Hematopoietic multipotent progenitor cell treated with erythropoietin and hydrocortisone succinate and interleukin-3 and kit ligand, for 4 days (in vitro differentiated cells): ENCODE results near the gene CBX7.
A peak's percentile ranks its signal among the peaks of the same experiment; 100 is the strongest.

Source experiments
- DNase-seq: peaks from one replicate; pipeline ENCODE4 v3.0.0-alpha.2; 2015

CBX7 gene

DNA sequence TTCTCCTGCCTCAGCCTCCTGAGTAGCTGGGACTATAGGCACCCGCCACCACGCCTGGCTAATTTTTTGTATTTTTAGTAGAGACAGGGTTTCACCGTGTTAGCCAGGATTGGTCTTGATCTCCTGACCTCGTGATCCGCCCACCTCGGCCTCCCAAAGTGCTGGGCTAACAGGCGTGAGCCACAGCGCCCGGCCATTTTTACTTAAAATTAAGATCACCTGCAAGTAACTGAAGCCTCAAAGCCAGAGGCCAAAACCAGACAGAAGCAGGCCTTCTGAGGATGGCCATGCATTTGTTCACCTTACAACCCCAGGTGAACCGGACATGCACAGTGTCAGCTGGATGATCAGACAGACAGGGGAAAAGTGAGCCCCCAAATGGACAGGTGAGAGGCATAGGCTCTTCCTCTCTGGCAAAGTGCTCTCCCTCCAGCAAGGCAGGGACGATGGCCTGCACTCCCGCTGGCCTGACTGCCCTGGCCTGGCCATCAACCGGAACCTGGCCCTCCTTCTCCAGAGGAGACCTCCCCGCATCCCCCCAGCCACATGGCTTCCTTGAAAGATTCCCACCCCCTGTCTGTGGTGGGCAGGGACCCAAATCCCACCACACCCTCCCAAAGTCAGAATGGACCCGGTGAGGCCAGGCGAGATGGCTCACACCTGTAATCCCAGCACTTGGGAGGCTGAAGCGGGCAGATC is 29.6 kb downstream of the CBX7 start:
- DNase-seq, result no peak

DNA sequence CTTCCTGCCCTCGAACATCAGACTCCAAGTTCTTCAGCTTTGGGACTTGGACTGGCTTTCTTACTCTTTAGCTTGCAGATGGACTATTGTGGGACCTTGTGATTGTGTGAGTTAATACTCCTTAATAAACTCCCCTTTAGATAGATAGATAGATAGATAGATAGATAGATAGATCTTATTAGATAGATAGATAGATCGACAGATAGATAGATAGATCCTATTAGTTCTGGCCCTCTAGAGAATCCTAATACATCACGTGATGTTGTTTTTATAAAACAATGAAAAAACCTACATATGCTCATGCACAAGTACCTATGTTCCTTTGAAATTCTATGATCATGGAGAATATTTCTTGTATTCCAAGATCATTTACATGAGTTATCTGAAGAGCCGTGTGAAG is 31.5 kb downstream of the CBX7 start:
- no peak for DNase-seq

DNA sequence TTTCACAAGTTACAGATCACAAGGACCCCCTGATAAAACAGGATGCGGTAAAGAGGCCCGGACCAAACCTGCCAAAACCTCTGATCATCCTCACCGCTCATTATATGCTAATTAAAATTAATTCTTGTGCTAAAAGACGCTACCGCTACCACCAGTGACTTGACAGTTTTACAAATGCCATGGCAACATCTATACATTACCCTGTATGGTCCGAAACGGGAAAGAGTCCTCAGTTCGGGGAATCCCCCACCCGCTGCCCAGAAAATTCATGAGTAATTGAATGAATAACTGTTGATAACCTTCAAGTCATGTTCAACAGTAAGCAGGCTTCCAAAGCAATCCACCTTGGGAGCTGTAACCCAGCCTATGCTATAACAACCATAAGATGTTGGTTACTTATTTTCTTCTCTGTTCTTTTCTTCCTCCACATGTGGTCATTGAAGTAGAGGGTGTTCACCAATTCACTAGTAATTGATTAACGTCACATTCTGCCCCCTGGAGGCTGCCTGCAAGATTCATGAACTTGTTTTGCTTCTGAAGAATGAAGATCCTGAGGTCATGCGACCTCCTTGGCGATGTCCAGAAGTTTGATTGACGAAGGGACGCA is 34.8 kb downstream of the CBX7 start:
- DNase-seq, result peak; percentile 80

DNA sequence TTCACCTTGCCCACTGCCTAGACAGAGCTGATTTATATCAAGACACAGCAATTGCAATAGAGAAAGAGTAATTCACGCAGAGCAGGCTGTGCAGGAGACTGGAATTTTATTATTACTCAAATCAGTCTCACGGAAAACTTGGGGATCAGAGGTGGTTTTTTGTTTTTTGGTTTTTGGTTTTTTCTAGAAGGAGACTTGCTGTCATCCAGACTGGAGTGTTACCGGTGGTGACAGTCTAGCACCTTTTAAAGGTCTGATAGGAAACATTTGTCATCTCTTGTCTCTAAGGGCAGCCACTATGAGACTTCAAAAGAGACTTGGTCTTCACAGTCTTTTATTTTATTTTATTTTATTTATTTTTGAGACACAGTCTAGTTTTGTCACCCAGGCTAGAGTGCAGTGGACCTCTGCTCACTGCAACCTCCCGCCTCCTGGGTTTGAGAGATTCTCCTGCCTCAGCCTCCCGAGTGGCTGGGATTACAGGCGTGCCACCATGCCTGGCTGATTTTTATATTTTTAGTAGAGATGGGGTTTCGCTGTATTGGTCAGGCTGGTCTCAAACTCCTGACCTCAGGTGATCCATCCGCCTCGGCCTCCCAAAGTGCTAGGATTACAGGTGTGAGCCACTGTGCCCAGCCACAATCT is 36.4 kb downstream of the CBX7 start:
- DNase-seq, result no peak

DNA sequence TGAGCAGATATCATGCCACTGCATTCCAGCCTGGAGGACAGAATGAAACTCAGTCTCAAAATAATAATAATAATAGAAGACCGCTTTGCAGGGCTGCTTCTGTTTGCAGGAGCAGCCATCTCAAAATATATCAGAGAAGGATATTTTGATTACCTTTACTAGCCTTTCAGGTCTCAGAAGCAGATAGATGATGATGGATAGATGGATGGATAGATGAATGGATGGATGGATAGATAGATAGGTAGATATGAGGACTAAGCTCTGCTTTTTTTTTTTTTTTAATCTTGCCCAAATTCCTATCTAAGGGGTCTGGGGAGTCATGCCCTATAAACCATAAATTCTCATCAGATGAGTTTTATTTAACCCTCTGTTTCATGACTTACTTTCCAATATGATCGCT is 36.9 kb downstream of the CBX7 start:
- DNase-seq, result no peak

DNA sequence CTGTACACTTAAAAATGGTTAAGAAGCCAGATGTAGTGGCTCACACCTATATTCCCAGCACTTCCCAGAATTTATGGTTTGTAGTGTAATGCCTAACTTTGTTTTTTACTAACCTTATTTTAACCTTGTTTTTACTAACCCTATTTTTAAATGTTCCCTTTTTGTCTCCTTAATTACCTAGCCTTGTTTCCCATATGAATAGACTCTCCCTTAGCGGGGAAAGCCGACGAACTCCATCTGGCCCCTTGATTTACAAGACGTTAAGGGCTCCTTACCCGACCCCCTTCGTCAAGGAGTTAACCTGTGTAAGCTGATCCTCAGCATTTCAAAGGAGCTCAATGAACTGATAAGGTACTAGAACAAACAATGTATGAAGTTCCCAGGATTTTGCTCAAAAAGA is 38.4 kb downstream of the CBX7 start:
- no peak for DNase-seq

DNA sequence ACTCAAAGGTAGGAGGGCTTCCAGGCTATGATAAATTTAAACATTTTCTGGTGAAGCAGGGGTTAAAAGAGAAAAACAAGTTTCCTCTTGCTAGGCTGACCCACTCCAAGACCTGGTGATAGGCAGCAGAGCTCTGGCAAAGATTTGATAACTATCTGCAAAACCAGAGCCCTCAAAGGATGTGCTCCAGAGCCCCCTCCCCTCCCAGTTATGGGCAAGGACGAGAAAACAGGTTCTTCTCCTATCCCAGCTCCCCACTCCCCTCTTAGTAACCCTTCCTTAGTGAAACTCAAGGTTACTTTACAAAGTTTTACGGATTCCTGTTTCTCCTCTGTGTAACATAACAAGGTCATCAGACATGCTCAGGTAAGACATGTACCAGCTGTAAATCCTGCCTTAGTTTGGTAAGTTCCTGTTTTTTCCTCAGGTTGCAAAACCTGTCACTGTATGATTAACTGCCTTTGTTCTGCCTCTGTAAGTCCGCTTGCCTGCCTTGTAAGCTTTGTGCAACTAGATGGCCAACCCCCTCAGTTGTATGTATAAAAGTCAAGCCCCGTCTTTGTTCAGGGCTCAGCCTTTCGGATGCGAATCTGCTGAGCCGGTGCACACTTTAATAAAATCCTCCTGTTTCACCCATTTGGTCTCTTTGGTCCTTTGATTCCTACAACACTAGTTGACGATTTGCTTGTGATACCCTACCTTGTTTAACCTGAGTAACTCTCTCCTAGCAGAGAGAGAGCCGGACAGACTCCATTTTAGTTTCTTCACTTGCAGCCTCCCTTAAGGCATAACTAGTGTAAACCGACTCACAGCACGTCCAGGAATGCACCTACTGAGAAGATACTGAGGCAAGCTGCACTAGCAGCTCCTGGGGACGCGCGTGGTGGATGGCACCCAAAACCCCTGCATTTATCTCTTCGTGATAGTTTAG is 41.6 kb downstream of the CBX7 start:
- peak; percentile 66 for DNase-seq

DNA sequence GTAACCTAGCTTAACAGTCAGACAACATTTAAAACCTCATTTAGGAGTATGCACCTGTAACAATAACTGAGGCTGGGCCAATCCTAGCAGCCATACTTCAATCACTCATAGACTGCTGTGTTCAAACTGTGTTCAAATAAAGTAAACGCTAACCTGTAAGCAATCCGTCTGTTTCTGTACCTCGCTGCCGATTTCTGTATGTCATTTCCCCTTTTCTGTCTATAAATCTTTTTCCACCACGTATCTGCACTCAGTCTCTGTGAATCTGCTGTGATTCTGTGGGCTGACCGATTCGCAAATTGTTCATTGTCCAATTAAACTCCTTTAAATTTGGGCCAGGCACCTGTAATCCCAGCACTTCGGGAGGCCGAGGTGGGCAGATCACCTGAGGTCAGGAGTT is 43.1 kb downstream of the CBX7 start:
- DNase-seq, result peak; percentile 25

DNA sequence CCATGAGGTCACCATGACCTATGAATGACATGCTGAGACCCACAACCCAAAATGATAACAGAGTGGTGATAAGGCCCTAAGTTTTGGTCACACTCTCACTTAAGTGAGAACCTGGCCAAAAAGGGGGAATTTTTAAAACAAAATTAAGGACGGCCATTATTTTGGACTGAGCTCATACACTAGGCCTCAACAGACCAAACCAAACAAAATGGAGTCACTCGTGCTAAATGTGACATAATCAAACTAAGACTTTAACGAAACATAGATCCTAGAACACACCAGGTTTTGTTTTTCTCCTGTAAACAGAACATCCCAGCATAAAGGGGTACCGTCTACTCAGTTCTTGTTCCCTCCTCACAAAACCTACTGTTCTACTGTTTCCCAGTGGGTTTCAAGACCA is 44.0 kb downstream of the CBX7 start:
- no peak for DNase-seq

DNA sequence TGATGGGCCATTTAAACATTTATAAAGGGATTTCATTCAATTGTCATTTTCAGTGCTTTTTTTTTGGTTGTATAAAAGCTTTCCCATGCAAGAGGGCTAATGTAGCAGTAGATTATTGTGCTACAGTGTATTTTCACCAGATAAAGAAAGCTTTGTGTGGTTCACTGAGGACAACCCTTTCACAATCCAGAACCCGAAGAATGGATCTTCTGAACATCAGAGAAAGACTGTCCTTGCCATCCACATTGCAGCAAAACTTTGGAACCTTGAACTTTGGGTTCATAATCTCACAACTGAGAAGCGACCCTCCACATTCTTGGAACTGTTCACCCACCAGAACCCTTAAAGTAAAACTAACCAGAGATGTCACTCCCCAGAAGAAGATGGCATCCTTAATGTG is 46.2 kb downstream of the CBX7 start:
- no peak for DNase-seq

DNA sequence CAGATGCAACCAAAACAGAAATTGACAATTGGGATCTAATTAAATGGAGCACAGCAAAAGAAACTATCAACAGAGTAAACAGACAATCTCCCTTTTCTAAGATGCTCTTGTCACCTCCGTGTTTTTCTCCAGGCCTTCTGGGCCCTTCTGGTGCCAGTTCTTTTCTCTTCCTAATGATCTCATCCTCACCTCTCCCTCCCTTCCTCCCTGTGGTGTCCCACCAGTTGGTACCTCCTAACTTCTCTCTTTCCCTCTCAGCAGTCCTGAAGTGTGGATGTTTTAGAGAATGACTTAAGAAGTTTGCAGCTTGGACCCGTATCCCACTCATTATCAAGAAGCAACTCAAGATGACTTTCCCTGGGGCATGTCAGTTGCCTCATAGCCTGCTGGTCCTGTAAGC is 49.0 kb downstream of the CBX7 start:
- DNase-seq, result no peak

DNA sequence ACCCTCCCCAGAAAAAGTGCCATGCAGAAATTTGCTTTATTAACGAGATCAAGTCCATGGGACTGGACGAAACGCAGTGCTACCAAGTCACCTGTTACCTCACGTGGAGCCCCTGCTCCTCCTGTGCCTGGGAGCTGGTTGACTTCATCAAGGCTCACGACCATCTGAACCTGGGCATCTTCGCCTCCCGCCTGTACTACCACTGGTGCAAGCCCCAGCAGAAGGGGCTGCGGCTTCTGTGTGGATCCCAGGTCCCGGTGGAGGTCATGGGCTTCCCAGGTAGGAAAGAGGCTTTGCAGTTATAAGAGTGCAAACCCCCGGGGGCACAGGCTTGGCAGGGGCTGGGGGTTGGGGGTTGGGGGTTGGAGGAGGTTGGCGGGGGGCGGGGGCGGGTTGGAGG is 51.3 kb downstream of the CBX7 start:
- DNase-seq, result no peak

DNA sequence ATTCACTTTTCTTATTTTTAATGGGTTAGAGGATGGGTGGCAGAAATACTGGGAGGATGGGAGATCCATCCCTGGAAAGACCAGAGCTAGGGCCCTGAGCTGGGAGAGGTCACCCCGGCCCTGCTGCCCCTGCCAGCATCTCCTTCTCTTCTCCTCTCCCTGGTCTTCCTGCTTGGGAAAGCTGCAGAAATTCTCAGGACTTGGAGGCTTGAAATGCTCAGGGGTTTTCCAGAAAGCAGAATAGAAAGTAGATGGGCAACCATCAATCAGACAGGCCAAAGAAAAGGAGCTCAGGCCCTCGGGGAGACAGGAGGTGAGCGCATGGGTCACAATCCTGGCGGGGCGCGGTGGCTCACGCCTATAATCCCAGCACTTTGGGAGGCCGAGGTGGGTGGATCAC is 53.9 kb downstream of the CBX7 start:
- no peak for DNase-seq

DNA sequence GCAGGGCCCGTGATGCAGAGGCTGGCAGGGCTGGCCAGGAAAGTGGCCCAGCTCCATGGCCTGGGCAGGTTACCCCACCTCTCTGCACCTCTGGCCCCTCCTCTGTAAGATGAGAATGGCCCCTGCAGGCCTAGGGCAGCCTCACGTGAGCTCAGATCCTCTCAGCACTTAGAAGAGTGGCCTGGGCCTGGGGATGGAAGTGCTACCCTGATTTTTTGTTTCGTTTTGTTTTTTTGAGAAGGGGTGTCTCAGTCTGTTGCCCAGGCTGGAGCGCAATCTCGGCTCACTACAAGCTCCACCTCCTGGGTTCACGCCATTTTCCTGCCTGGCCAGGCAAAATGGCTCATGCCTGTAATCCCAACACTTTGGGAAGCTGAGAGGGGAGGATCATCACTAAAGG is 54.5 kb downstream of the CBX7 start:
- no peak for DNase-seq

DNA sequence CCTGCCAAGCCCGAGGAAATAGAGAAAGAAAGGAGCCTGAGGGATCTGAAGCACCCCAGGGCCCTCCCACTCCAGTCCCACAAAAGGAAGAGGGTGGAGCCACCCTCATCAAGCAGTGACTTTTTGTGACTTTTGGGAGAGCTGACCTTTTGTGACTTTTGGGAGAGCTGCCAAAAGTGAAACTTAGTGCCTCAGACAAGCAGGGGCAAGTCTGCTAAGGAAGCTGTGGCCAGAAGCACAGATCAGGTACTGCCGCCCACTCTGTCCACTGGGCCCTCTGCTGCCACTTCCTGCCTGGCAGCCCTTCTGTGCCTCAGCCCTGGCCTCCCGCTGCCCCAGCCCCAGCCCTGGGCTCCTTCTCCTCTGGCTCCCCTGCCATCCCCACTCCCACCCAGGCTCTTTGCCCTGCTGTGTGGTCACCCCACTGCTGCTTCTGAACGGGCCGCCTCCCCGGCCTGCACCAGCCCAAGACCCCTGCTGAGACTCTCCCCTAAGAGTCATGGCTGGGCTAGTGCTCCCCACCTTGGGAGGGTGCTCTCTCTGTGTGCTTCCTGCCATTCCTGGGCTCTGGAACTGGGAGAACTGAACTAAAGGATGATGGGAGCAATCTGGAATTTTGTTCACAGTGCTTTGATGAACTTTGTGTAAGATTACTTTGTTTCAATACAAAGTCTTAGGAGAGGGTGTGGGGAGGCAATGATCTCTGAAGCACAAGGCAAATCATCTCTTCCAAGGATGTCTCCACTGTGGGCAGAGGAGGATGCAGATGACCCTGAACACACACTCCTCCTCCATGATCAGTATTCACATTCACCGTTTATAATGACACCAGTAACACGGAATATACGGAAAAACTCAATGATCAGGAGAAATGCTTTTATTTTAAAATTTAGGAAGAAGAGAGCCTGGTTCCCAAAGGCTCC is 55.1 kb downstream of the CBX7 start, which contains the start of gene APOBEC3H:
Gene APOBEC3H (plus strand): TSS at position 147 of the 923 bp plus-strand sequence. CDS start 3,035 bp downstream, outside the sequence.
- peak; percentile 71 for DNase-seq

DNA sequence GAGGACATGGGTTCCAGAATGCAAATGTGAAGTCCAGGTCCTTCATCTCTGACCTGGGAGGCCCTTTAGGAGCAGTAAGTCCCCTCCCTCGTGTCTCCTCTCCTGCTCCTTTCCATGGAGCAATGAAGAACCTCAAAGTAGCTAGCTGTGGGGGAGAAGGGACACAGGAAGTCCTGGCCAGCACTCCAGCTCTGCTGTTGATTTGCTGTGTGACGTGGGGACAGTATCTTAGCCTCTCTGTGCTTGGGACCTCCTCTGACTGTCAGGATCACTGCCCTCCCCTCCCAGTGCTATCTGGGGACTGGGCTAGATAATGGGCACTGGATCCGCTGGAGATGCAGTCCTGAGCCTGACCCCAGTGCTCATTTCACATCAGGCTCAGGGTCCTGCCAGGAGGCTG is 56.5 kb downstream of the CBX7 start:
- no peak for DNase-seq

DNA sequence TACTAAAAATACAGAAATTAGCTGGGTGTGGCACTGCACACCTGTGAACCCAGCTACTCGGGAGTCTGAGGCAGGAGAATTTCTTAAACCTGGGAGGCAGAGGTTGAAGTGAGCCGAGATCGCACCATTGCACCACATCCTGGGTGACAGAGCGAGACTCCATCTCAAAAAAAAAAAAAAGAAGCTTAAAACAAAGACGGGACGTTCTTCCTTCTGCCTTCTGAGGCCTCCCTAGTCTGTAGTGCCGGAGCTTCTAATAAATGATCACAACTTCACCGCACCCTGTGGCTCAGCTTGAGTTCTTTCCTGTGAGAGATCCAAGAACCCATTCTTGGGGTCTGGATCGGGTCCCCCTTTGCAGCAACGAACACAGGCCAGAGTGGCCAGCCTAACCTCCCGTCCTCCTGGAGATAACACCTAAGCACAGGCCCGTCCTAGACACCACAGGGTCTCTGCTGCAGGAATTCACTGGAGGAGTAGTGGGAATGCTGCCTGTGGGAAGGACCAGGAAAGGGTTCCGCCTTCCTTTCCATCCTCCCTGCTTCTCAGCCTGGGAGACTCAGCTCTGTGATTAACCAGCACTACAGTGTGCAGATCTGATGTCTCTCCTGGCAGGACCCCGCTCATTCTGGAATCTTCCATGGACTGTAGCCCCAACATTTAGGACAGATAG is 57.6 kb downstream of the CBX7 start:
- no peak for DNase-seq

DNA sequence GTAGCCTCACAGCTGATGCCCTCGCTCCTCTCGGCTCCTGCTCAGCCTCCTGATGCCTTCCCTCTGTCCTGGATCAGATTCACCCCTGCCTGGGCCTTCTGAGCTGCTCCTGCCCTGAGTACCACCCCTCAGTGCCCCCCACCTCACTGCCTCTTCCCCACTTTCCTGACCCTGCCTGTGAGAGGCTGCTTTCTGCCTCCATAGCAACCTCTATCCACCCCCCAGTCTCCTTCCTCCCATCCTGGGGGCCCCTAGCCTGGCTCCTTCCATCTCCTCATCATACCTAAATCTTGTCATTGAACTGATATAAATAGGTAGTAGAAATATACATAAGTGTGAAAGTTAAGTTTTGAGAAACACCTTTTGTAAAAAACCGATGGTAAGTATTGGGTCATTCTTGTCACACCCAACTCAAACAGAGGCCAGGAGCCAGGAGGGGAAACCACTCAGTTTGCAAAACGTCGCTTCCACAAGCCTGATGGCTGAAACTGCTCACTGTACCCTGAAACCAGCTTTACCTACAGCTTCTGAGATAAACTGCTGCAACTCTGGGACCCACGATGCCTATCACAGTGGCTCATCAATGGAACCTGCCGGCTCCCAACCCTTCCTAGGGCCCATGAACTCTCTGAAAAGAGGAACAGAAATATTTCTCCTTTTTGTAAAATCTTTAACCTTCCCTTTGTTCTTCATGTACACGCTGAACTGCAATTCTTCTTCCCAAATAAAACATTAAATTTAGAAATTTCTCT is 60.2 kb downstream of the CBX7 start:
- peak; percentile 14 for DNase-seq

DNA sequence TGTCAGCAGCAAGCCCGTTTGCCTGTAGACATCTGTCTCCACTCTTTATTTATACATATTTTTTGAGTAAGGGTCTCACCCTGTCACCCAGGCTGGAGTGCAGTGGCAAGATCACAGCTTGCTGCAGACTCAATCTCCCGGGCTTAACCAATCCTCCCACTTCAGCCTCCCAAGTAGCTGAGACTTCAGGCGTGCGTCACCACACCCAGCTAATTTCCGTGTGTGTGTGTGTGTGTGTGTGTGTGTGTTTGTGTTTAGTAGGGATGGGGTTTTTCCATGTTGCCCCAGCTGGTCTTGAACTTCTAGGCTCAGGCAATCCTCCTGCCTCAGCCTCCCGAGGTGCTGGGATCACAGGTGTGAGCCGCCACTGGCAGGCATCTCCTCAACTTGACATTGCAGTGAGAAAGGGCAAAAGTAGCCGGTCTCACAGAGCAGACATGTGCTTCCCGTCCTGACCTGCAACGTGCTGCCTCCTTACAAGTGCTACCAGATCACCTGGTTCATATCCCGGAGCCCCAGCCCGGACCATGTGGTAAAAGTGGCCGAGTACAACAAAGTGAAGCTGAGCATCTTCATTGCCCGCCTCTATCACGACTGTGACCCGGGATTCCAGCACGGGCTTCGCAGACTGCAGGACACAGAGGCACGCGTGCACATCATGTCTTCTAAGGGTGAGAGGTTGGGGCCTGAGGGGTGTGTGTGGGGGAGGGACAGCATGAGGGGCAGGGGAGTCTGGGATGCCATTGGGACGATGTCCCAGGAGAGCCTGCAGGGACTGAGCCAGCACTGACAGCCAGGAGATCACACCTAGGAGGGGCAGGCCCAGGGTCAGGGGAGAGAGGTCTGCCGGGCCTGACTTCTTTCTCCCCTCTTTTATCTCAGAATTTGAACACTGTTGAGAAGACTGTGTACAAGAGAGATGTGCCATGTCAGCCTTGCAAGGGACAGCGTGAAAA is 61.1 kb downstream of the CBX7 start:
- no peak for DNase-seq
